ENCODE data around the gene KRT84.

KRT84 gene

GRCh38 chr12:52385226-52385702 is at the start of gene KRT84:
Gene KRT84 (minus strand): TSS chr12:52385652. CDS start chr12:52385585, 67 bp downstream.
- no peak for DNase-seq (ENCODE audit: low spot score)

GRCh38 chr12:52434760-52435530 is 49.5 kb upstream of the KRT84 start:
- DNase-seq (ENCODE audit: low spot score), result no peak

- no peak for DNase-seq (ENCODE audit: low spot score)
Observed at GRCh38 chr12:52434081-52434733, 48.8 kb upstream of the KRT84 start, which contains the start of gene KRT75. Gene KRT75 (minus strand): TSS chr12:52434371. CDS start chr12:52434304, 67 bp downstream.

GRCh38 chr12:52433501-52434080 is 48.1 kb upstream of the KRT84 start:
- no peak for DNase-seq (ENCODE audit: low spot score)

GRCh38 chr12:52432559-52433207 is 47.2 kb upstream of the KRT84 start:
- no peak for DNase-seq (ENCODE audit: low spot score)

GRCh38 chr12:52428121-52428520 is 42.7 kb upstream of the KRT84 start:
- DNase-seq (ENCODE audit: low spot score), result no peak

- no peak for DNase-seq (ENCODE audit: low spot score)
Observed at GRCh38 chr12:52427083-52427482, 41.6 kb upstream of the KRT84 start.

GRCh38 chr12:52426034-52426433 is 40.6 kb upstream of the KRT84 start:
- no peak for DNase-seq (ENCODE audit: low spot score)

- DNase-seq (ENCODE audit: low spot score), result no peak
Observed at GRCh38 chr12:52425466-52425865, 40.0 kb upstream of the KRT84 start.

GRCh38 chr12:52423661-52424500 is 38.4 kb upstream of the KRT84 start:
- no peak for DNase-seq (ENCODE audit: low spot score)

- no peak for DNase-seq (ENCODE audit: low spot score)
Observed at GRCh38 chr12:52423035-52423434, 37.6 kb upstream of the KRT84 start.

GRCh38 chr12:52419656-52420055 is 34.2 kb upstream of the KRT84 start:
- DNase-seq (ENCODE audit: low spot score), result no peak

GRCh38 chr12:52418576-52419110 is 33.2 kb upstream of the KRT84 start:
- no peak for DNase-seq (ENCODE audit: low spot score)

- no peak for DNase-seq (ENCODE audit: low spot score)
Observed at GRCh38 chr12:52417740-52418139, 32.3 kb upstream of the KRT84 start.

- DNase-seq (ENCODE audit: low spot score), result no peak
Observed at GRCh38 chr12:52416795-52417194, 31.3 kb upstream of the KRT84 start.

- DNase-seq (ENCODE audit: low spot score), result peak; percentile 3
Observed at GRCh38 chr12:52415870-52416750, 30.7 kb upstream of the KRT84 start.

- no peak for DNase-seq (ENCODE audit: low spot score)
Observed at GRCh38 chr12:52414936-52415335, 29.5 kb upstream of the KRT84 start.

- DNase-seq (ENCODE audit: low spot score), result no peak
Observed at GRCh38 chr12:52413782-52414345, 28.4 kb upstream of the KRT84 start.

- no peak for DNase-seq (ENCODE audit: low spot score)
Observed at GRCh38 chr12:52413202-52413601, 27.8 kb upstream of the KRT84 start.

- no peak for DNase-seq (ENCODE audit: low spot score)
Observed at GRCh38 chr12:52411815-52412214, 26.4 kb upstream of the KRT84 start.

Data from pons (tissue), 1 donor.